A549 (cell line): ENCODE data around the gene RASGRF1. TPM values are rescaled to one million over a fixed set of nuclear protein-coding genes. Genes with fewer than 3 reads are reported as not detected.

ENCODE experiments used
- ATAC-seq, 2 experiments: fragments of 200-7000 bp in 1 of 2; fragments of >200 bp in 1 of 2; cut with Nextera tagmentation in 1 of 2; cut with Tn5 transposase in 1 of 2; 3 replicates each; pipeline versions ENCODE4 v1.8.0 to v1.9.1; 2018 to 2020; ENCODE audit warnings: mild to moderate bottlenecking in 1 of 2, moderate library complexity in 1 of 2
- CTCF ChIA-PET: fragments of 300-600 bp; sonication (Branson Sonifier 250); formaldehyde crosslinking; extraction: SDS; loops from one replicate; lab custom pipeline; 2021; ENCODE audit warnings: antibody characterized with exemption, inconsistent platforms; lab: Yijun Ruan, JAX
- POLR2A ChIA-PET: fragments of 350-600 bp; formaldehyde crosslinking; extraction: SDS; loops from one replicate; lab custom pipeline; 2021; ENCODE audit warnings: antibody characterized with exemption, inconsistent platforms; lab: Yijun Ruan, JAX
- DNase-seq, 2 experiments: peaks; one replicate each; pipeline versions ENCODE4 v3.0.0 to v3.0.0-alpha.2; 2011 to 2016; ENCODE audit warnings: low read depth in 1 of 2, low spot score in 1 of 2
- FAIRE-seq: peaks from 2 replicates; lab custom pipeline; 2011; peaks lifted over from hg19 to GRCh38; lab: Jason Lieb, UNC
- H3K27ac ChIP-seq, 2 experiments: fragments of >200 bp; sonication (Bioruptor Twin); formaldehyde crosslinking; 3 replicates each; pipeline ENCODE4 v1.5.1; 2016 to 2017
- H3K4me1 ChIP-seq: fragments of >200 bp; sonication (Bioruptor Twin); formaldehyde crosslinking; 3 replicates; pipeline ENCODE4 v1.6.1; 2016
- H3K4me2 ChIP-seq: fragments of >200 bp; sonication (Bioruptor Twin); formaldehyde crosslinking; 3 replicates; pipeline ENCODE4 v1.6.1; 2016
- H3K4me3 ChIP-seq: fragments of >200 bp; sonication (Bioruptor Twin); formaldehyde crosslinking; 3 replicates; pipeline ENCODE4 v1.5.1; 2016
- H3K9me3 ChIP-seq: fragments of >200 bp; sonication (Bioruptor Twin); formaldehyde crosslinking; 3 replicates; pipeline ENCODE4 v1.6.1; 2016
- CBX2 ChIP-seq: fragments of 200-600 bp; sonication (generic); IDR thresholded peaks from 2 replicates; pipeline ENCODE4 v1.6.1; 2016; ENCODE audit warnings: low read depth, mild to moderate bottlenecking, borderline replicate concordance
- CTCF ChIP-seq: fragments of >200 bp; sonication (Bioruptor Twin); formaldehyde crosslinking; IDR thresholded peaks from 3 replicates; pipeline ENCODE4 v1.5.1; 2016
- EHF ChIP-seq: fragments of 250-450 bp; sonication (Bioruptor Pico); IDR thresholded peaks from 2 replicates; pipeline ENCODE4 v1.5.0; 2020; ENCODE audit warnings: mild to moderate bottlenecking
- EHMT2 ChIP-seq: fragments of 200-600 bp; sonication (generic); IDR thresholded peaks from 2 replicates; pipeline ENCODE4 v1.6.1; 2016; ENCODE audit warnings: antibody characterized with exemption, low read depth, mild to moderate bottlenecking, moderate library complexity
- EP300 ChIP-seq, 2 experiments: fragments of >200 bp; sonication (Bioruptor Twin); formaldehyde crosslinking; IDR thresholded peaks; 2 replicates in 1 of 2; 3 replicates in 1 of 2; pipeline ENCODE4 v1.6.1; 2016 to 2017
- FOSL2 ChIP-seq, 2 experiments: fragments of 450-650 bp in 1 of 2; fragments of >200 bp in 1 of 2; sonication (Bioruptor Twin) in 1 of 2; formaldehyde crosslinking; IDR thresholded peaks; 2 replicates each; pipeline versions ENCODE4 v1.5.0 to v1.6.1; 2016 to 2020; ENCODE audit warnings: mild to moderate bottlenecking in 1 of 2, moderate library complexity in 1 of 2
- HDAC2 ChIP-seq: fragments of 200-600 bp; sonication (generic); IDR thresholded peaks from 2 replicates; pipeline ENCODE4 v1.6.1; 2016
- HEYL ChIP-seq: fragments of 250-450 bp; sonication (Bioruptor Pico); IDR thresholded peaks from 2 replicates; pipeline ENCODE4 v1.8.0; 2021; ENCODE audit warnings: mild to moderate bottlenecking, moderate library complexity
- HOXA7 ChIP-seq: fragments of 250-450 bp; sonication (Bioruptor Pico); IDR thresholded peaks from 2 replicates; pipeline ENCODE4 v1.5.0; 2020; ENCODE audit warnings: mild to moderate bottlenecking, moderate library complexity
- HOXB5 ChIP-seq: fragments of 250-450 bp; sonication (Bioruptor Pico); IDR thresholded peaks from 2 replicates; pipeline ENCODE4 v1.5.0; 2020; ENCODE audit warnings: mild to moderate bottlenecking, moderate library complexity
- JUN ChIP-seq, 2 experiments: fragments of >200 bp; sonication (Bioruptor Twin); formaldehyde crosslinking; IDR thresholded peaks; 2 replicates in 1 of 2; 3 replicates in 1 of 2; pipeline ENCODE4 v1.6.1; 2016 to 2017
- JUNB ChIP-seq: fragments of >200 bp; sonication (Bioruptor Twin); formaldehyde crosslinking; IDR thresholded peaks from 2 replicates; pipeline ENCODE4 v1.6.1; 2016
- MAFK ChIP-seq: fragments of 450-650 bp; IDR thresholded peaks from 2 replicates; pipeline ENCODE4 v1.6.1; 2014; ENCODE audit not compliant: partially characterized antibody
- MAX ChIP-seq: IDR thresholded peaks from 2 replicates; pipeline ENCODE4 v1.6.1; 2012
- MAZ ChIP-seq: fragments of 150-350 bp; IDR thresholded peaks from 2 replicates; pipeline ENCODE4 v1.6.1; 2014; ENCODE audit warnings: antibody characterized with exemption, low read depth, low read length, borderline replicate concordance
- NPAS2 ChIP-seq: fragments of 250-450 bp; sonication (Bioruptor Pico); IDR thresholded peaks from 2 replicates; pipeline ENCODE4 v1.8.0; 2022; ENCODE audit warnings: mild to moderate bottlenecking, moderate library complexity, borderline replicate concordance
- PHF8 ChIP-seq: fragments of 200-600 bp; sonication (generic); IDR thresholded peaks from 2 replicates; pipeline ENCODE4 v1.6.1; 2016; ENCODE audit warnings: low read depth, mild to moderate bottlenecking, antibody characterized with exemption, moderate library complexity, borderline replicate concordance
- RCOR1 ChIP-seq: fragments of 150-350 bp; IDR thresholded peaks from 2 replicates; pipeline ENCODE4 v1.6.1; 2014; ENCODE audit warnings: antibody characterized with exemption, low read length, low read depth
- RNF2 ChIP-seq: fragments of 200-600 bp; sonication (generic); IDR thresholded peaks from 2 replicates; pipeline ENCODE4 v1.6.1; 2016; ENCODE audit warnings: low read depth, mild to moderate bottlenecking, antibody characterized with exemption, moderate library complexity, borderline replicate concordance
- TFCP2L1 ChIP-seq: fragments of 250-450 bp; sonication (Bioruptor Pico); IDR thresholded peaks from 2 replicates; pipeline ENCODE4 v1.5.0; 2021; ENCODE audit warnings: mild to moderate bottlenecking
- TP53 ChIP-seq: fragments of 250-450 bp; sonication (Bioruptor Pico); IDR thresholded peaks from 2 replicates; pipeline ENCODE4 v1.5.0; 2021; ENCODE audit warnings: mild to moderate bottlenecking, moderate library complexity
- USF2 ChIP-seq: fragments of 450-650 bp; IDR thresholded peaks from 2 replicates; pipeline ENCODE4 v1.6.1; 2014; ENCODE audit warnings: antibody characterized with exemption
- ZC3H11A ChIP-seq: fragments of 450-650 bp; IDR thresholded peaks from 2 replicates; pipeline ENCODE4 v1.6.1; 2014; ENCODE audit warnings: antibody characterized with exemption, mild to moderate bottlenecking
- WGBS: methylation state at CpG from one replicate; pipeline ENCODE4 v1.1.6; 2017; ENCODE audit errors: missing lambda C conversion rate; 5-methylcytosine and 5-hydroxymethylcytosine counted together
- polyA plus RNA-seq, 4 experiments: library from polyadenylated mRNA; depleted of rRNA in 3 of 4; stranded (reverse); fragments of >200 nt; fragmentation: RNase III in 1 of 4; extraction: RNeasy Plus Mini Kit Qiagen cat#74134 plus additional on column Dnase treatment in 1 of 4; gene quantifications; 2 replicates in 3 of 4; 3 replicates in 1 of 4; pipeline ENCODE4 v1.2.3, GENCODE V29; 2011 to 2017

RASGRF1 gene
- polyA plus RNA-seq, 2 of the 4 experiments (the other 2 are of a cell fraction) = 0.13 to 0.21 TPM

- no peak for TF ChIP-seq MAZ
- TF ChIP-seq, all 56 proteins: peak for 0
Measured at GRCh38 chr15:78977091-78977571, 113.4 kb downstream of the RASGRF1 start (continued).

- ATAC-seq = no peak
Measured at GRCh38 chr15:78976691-78977090, 113.9 kb downstream of the RASGRF1 start.

GRCh38 chr15:78974272-78974918, 116.2 kb downstream of the RASGRF1 start:
- ChIA-PET CTCF (interaction anchor here (11.0 kb wide), 1 partner anchor 66 kb away, joined by 128 read pairs; no protein-coding TSS in a partner anchor), POLR2A (no interaction called here)
- FAIRE-seq (no peak), DNase-seq (no peak), ATAC-seq (no peak)
- Histone ChIP-seq H3K9me3 (no peaks in the 10 kb centered on the region), H3K27ac (no peak overlapping the region), H3K4me2 (no peak overlapping the region), H3K4me3 (no peak overlapping the region), H3K4me1 (peaks cover 2% of the 10 kb centered on the region; the same call in 2 of the 3 replicates)
- TF ChIP-seq RCOR1 = no peak
- no peak for TF ChIP-seq CBX2
- TF ChIP-seq EHMT2 = no peak
- TF ChIP-seq HOXA7 (CRISPR knock-in tag) = no peak
- no peak for TF ChIP-seq PHF8
- TF ChIP-seq EHF (CRISPR knock-in tag) = no peak
- TF ChIP-seq TP53 = no peak
- TF ChIP-seq TFCP2L1 (CRISPR knock-in tag) = no peak
- no peak for TF ChIP-seq RNF2
- no peak for TF ChIP-seq HEYL (CRISPR knock-in tag)
- TF ChIP-seq NPAS2 (CRISPR knock-in tag) = no peak
- TF ChIP-seq JUN (IDR thresholded peaks at IDR 0.05) = no peak
- no peak for TF ChIP-seq ZC3H11A
- WGBS = 71% methylated on average over 7 of the region's 7 CpGs

More at GRCh38 chr15:78976691-78977090, 113.9 kb downstream of the RASGRF1 start:
- DNase-seq (no peak), FAIRE-seq (no peak)
- no peak overlapping the region for H3K27ac ChIP-seq
- ChIA-PET CTCF (interaction anchor here (0.8 to 11.0 kb wide), 4 partner anchors 9 to 239 kb away, joined by 3 to 128 read pairs (median 4); no protein-coding TSS in a partner anchor), POLR2A (no interaction called here)
- H3K4me1 ChIP-seq = peaks cover 5% of the 10 kb centered on the region; the same call in 2 of the 3 replicates
- H3K9me3 ChIP-seq = no peaks in the 10 kb centered on the region
- WGBS = 76% methylated on average over 7 of the region's 7 CpGs
- no peak overlapping the region for H3K4me3 ChIP-seq
- H3K4me2 ChIP-seq = no peak overlapping the region
- TF ChIP-seq HDAC2 = no peak
- no peak for TF ChIP-seq MAX
- no peak for TF ChIP-seq CTCF
- no peak for TF ChIP-seq USF2
- no peak for TF ChIP-seq JUNB
- no peak for TF ChIP-seq EHF (CRISPR knock-in tag)
- no peak for TF ChIP-seq FOSL2 (IDR thresholded peaks at IDR 0.05)
- TF ChIP-seq FOSL2 (CRISPR knock-in tag; IDR thresholded peaks at IDR 0.05) = no peak
- TF ChIP-seq MAFK = no peak
- no peak for TF ChIP-seq HOXB5 (CRISPR knock-in tag)
- no peak for TF ChIP-seq EP300 (IDR thresholded peaks at IDR 0.05)
